T-helper 9 cell (primary cell): Measurements from ENCODE around the gene CCM2L.
"Not testable (repeated sequence)": the region's sequence is repeated elsewhere in the genome, so short reads cannot be mapped to it uniquely, and the experiment has no call there.

ENCODE experiments used
- DNase-seq: peaks from one replicate; pipeline ENCODE4 v3.0.0-alpha.2; 2020

The CCM2L gene

DNA sequence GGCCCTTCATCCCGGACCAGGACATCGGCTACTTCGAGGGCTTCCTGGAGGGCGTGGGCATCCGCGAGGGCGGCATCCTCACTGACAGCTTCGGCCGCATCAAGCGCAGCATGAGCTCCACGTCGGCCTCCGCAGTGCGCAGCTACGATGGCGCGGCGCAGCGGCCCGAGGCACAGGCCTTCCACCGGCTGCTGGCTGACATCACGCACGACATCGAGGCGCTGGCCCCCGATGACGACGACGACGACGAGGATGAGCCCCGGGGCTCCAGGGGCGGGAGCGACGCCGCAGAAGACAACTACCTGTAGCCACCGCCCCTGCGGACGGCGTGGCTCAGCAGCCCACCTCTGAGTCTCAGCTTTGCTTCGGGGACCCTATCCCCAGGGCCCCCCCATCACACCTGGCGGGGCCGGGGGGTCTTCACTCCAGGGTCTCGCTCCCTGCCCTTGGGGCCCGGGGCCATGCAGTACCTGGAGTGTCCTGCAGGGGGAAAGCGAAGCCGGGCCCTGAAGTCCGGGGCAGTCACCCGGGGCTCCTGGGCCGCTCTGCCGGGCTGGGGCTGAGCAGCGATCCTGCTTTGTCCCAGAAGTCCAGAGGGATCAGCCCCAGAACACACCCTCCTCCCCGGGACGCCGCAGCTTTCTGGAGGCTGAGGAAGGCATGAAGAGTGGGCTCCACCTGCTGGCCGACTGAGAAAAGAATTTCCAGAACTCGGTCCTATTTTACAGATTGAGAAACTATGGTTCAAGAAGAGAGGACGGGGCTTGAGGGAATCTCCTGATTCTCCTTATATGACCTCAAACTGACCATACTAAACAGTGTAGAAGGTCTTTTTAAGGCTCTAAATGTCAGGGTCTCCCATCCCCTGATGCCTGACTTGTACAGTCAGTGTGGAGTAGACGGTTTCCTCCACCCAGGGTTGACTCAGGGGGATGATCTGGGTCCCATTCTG is 21.0 kb downstream of the CCM2L start:
- DNase-seq, result peak; percentile 55

DNA sequence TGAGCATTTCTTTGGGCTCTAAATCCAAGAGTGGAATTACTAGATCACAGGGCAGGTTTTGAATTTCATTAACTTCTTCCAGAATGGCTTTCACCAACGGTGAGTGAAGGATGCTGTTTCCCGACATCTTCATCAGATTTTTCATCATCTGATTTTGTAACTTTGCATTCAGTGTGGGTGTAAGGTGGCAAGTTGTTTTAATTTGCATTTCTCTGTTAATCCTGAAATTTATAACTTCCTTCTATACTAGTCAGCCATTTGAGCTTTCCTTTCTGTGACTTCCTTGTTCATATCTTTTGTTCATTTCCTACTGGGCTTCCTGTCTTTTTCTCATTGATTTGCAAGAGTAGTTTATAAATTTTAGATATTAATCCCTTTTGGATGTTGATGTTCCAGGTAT is 23.1 kb downstream of the CCM2L start:
- no peak for DNase-seq

DNA sequence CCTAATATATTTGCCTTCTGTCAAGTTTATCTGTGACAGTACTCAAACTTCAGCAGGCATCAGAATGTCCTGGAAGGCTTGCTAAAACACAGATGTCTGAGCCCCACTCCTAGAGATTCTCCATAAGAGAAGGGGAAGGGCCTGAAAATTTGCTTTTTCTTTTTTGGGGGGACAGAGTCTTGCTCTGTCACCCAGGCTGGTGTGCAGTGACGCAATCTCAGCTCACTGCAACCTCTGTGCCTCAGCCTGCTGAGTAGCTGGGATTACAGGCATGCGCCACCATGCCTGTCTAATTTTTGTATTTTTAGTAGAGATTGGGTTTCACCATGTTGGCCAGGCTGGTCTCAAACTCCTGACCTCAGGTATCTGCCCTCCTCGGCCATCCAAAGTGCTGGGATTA is 23.5 kb downstream of the CCM2L start:
- not testable (repeated sequence) for DNase-seq

DNA sequence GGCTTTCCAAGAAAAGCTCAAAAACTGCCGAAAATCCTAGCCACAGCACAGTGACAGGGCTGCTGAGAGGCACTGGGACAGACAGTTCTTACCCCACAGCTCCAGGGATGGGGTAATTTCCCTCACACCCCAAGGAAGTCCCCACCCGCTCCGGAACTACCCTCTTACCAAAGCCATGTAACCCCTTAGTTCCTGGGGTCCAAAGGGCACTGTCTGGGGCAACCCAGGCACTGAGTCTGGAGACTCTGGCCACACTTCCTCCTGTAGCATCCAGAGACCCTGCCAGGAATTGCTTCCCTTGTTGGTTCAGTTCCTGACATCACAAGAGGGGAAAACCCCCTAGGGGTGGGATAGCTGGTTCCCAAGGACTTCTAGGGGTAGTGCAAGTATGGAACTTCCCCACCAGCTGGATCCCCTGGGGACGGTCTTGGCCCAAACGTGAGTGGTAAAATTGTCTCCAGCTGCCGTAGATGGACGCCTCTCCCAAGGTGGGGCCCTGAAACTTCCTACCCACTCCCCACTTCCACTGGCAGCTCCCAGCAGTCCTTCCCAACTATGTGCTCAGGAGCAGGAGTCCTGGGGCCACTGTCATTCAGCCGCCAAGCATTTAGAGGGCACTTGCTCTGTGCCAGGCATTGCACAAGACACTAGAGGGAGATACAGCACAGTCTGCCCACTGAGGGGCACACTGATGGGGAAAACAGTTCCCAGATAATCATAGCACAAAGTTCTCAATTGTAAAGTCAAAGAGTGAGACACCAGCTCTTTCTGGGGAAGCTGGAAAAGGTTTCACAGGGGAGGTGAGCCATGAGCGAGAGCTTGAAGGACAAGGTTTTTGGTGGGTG is 24.6 kb downstream of the CCM2L start:
- no peak for DNase-seq

DNA sequence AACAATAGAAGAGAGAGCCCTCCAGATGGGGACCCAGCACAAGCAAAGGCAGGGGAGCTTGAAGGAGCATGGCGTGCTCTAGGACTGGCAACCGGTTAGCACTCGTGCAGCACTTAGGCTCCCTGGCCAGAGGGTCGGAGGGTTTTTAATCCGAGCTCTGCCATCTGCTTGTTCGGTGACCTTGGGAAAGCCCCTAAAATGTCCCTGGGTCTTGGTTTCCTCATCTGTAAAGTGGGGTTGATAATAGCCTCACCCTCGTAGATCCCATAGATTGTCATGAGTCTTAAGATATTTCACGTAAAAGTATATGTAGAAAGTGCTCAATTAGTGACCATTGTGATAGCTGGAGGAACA is 25.2 kb downstream of the CCM2L start:
- no peak for DNase-seq

DNA sequence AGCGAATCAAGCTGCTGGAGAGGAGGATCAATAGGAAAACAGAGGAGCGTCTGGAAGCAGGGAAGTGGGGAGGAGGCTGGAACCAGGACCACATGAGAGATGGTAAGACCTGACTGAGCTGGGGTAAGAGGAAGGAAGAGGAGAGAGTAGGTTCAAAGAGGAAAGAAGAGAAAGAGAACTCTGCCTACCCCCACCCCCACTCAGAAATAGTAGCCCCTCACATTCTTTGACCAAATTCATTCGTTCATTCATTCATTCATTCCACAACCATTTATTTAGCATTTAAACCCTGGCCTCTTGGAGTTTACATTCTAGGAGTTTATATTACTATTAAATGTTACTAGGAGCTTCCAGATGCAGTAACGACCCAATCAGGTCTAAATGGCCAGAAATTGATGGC is 26.0 kb downstream of the CCM2L start:
- DNase-seq, result no peak

DNA sequence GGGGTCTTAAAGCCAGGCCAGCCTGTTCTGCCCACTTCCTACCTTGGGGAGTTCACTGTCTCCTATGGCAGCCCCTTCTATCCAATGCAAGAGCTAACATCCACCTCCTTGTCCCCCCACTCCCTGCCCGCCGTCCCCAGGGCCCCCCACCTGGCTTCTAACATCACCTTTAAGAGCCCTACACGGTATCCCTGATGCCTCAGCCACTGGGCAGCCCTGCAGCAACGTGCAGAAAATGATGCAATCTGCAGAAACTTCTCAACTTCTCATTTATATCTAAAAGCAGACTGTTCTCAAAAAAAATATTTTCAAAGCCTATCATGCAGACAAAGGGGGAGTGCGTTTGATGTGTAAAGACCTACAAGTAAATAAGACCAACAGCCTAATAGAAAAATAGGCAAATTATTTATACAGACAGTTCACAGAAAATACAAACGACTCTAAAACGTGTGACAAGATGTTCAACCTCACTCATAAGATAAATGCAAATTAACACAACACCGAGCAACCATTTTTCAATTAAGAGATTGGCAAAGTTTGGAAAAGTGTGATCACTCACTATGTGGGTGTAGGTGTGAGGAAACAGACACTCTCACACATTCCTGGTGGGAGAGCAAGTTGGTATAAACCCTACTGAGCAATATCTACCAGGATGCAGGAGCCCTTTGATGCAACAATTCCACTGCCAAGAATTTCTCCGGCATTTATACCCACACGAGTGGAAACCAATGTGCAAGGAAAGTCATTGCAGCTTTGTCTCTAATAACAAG is 26.7 kb downstream of the CCM2L start:
- DNase-seq, result no peak

DNA sequence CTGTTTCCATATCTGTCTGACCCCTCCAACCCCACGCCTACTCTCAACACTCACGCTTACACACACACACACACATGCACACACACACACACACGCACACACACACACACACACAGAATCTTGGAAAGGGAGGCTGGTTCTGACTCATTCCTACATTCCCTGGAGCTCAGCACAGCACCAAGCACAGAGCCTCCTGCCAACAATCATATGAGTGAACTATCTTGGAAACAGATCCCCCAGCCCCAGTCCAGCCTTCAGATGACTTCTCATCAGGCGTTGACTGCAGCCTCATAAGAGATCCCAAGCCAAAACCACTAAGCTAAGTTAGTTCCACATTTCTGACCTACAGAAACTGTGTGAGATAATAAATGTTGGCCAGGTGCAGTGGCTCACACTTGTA is 27.7 kb downstream of the CCM2L start:
- DNase-seq, result no peak

DNA sequence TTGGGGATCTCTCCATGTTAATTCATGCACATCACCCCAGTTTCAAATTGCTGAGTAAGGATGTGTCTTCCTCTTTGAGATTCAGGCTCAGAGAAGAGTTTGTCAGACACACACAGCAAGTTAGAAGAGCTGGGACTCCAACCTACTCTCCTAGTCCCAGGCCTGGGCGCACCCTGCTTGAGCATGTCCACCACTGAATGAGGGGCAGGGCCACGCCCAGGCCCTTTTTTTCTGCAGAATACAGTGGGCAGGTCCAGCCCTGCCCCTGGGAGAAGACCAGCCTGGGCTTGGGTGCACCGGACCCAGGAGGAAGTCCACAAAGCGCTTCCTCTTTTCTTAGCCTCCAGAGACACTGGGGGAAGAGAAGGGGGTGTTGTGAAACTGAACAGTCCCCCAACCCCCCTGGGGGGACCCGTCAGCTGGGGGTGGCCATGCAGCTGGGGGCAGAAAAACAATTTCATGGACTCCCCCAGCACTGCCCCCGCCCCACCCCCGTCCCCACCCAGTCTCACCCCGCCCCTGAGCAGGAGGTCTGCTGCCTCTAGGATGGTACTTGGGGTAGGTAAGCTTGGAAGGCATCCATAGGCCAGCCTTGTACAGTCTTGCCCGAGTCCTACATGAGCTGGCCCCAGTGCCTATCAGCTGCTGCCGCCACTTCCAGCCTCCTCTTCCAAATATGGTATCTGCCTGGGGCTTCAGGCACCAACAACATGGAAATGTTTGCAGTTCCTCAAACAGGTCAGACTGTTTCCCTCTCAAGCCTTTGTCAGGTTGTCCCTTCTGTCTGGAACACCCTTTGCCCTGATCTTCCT is 30.1 kb downstream of the CCM2L start:
- DNase-seq, result no peak

DNA sequence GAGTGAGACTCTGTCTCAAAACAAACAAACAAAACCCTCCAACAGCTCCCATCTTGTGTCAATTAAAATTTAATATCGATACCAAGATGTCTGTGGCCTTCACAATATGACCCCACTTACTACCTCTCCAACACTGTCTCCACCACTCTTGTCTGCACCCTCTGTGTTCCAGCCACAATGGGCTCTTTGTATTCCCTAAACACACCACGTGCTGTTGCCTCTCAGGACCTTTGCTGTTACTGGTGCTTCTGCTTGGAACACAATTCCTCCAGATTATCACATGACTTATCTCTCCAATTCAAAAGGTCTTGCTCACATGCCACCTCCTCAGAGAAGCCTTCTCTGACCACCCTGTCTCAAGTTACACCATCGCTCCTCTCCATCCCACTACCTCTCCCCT is 35.8 kb downstream of the CCM2L start:
- DNase-seq, result no peak

DNA sequence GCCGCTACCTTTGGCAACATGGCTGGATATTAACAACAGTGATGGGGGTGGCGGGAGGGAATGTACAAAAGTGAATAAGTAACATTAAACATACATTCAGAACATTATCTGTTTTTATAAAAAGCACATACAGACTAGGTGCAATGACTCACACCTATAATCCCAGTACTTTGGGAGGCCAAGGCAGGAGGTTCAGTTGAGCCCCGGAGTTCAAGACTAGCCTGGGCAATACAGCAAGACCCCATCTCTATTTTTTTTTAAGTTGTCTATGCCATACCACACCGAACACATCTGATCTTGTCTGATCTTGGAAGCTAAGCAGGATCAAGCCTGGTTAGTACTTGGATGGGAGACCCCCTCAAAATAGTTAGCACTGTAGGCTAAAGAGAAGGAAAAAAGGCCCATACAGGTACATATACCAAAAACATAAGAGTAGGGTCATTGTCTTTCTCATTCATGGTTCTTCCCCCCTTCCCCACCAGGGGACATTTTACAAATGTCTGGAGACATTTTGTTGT is 40.1 kb downstream of the CCM2L start:
- no peak for DNase-seq

DNA sequence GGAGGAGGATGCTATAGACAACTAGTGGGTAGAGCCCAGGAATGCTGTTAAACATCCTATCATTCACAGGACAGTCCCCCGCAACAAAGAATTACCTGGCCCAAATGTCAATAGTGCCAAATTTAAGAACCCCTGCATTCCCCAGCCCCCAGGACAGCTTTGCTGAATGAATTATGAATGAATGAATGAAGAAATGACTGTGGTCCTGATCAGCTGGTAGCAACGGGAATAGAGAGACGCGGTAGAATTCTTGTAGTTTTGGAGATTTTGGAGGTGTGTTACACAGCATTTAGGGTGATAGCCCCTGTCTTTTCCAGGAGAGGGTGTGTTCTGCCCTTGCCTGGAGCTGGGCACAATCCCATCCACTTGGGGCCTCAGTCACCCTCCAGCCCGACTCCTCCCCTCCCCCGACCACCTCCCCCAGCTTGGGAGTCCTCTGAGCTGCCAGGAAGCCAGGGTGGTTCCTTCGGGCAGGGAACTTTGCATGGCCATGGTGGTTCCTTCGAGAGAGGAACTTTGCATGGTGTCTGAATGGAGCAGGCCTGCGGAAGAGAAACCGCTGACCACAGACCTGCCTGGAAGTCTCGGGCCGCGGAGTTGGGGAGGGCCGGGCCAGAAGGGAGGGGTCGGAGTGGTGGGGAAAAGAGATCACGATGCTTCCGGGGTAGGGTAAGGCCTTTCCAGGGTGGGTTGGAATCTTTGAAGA is 40.8 kb downstream of the CCM2L start:
- DNase-seq, result no peak

DNA sequence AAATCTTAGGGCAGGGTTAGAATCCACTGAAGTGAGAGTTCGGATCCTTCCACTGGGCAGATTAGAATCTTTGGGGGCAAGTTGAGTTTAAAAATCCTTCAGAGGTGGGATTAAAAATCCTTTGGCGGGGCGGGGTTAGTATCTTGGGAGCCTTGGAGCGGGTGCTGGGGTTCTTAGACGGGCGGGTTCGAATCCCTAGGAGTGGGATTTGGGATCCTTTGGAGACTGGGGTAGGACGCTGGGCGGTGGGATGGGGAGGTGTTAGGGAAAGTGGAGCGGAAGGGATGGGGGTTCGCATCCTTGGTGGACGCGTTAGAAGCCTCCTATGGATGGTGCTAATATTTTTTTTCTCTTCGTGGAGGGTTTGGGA is 41.5 kb downstream of the CCM2L start:
- DNase-seq, result no peak

DNA sequence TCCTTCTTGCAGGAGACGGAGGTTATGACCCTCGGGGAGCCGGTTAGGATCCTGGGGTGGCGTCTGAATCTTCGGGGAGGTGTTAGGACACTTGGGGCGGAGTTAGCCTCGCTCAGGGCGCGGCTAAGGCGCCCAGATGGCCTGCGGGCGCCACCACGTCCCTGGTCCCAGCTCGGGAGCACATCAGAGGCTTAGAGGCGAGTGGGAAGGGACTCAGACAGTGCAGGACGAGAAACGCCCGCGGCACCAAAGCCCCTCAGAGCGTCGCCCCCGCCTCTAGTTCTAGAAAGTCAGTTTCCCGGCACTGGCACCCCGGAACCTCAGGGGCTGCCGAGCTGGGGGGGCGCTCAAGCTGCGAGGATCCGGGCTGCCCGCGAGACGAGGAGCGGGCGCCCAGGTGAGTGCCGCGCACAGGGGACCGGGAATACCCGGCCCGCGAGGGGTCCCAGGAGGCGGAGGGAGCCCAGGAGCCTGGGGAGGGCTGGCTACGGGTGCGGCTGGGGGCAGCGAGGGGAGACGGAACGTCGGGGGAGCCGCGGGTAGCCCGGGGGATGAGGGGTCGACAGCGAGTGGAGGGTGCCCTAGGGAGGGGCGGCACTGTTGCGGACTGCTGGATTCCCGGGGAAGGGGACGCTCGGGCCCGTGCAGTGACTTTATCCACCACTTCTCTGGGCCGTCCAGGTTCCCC is 42.0 kb downstream of the CCM2L start, which contains the start of gene HCK:
Gene HCK (plus strand): TSS at position 153 of the 688 bp plus-strand sequence.
- DNase-seq, result no peak

DNA sequence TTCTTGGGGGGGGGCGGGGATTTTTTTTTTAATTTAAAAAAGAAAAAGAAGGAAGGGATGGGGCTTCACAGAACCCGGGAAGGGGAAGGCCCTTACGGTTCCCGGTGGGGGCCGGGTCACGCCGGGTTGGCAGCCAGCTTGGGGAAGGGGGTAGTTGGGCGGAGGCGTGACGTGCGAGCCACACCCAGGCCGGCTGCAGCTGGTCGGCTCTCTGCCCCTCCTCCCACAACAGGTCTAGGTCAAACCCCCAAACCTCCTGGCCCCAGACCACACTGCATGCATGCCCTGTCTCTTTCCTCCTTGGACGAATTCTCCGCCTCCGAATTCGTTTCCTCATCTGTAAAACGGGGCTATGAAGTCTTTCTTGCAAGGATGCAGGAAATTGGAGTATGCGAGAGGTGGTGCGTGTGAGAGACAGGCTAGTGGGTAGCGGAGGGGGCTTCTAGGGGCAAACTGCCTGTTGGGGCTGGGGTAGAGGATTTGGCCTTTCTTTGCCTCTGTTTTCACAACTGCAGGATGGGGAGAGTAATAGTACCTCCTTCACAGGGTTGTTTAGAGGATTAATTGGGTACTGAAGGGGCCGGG is 42.6 kb downstream of the CCM2L start:
- DNase-seq, result no peak

DNA sequence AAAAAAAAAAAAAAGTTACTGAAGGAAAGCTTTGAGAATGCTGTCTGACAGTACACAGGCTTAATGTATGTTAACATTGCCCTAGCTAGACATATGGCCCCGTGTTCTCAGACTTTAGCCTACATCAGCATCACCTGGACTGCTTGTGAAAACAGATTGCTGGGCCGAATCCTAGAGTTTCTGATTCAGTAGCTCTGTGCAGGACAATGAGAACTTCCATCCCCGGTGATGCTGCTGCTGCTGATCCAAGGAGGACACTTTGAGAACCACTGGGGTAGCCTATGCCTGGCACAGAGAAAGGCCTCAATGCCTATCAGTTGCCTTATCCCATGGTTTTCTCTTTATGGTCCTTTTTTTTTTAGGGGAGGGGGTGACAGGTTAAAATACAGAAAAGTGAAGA is 43.4 kb downstream of the CCM2L start:
- DNase-seq, result no peak

DNA sequence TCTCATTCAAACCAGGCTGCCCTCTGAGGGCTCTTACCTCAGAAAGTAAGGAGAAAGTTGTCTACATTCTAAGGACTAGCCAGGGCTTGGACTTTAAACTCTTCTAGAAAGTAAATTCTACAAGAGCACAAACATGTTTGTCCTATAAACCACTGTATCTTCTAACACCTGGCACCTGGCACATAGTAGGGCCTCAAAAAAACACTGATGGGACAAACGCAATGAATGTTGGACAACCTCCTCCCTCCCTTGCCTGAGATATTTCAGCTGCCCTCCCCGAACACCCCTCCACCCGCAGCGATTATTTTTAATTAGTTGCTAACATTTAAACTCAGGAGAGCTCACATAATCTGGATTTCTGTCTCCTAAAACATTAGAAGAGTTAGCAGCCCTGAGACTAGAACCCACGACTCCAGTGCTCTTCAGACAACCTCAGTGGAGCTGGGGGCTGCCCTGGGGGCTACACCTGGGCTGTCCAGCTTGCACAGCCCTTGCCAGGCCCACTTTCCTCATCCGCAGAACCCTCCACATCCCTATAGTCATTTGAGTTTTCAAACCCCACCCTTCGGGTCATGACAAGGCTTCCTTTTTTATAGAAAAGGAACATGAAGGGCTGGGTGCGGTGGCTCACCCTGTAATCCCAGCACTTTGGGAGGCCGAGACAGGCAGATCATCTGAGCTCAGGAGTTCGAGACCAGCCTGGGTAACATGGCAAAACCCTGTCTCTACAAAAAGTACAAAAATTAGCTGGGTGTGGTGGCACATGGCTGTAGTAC is 46.7 kb downstream of the CCM2L start:
- no peak for DNase-seq

DNA sequence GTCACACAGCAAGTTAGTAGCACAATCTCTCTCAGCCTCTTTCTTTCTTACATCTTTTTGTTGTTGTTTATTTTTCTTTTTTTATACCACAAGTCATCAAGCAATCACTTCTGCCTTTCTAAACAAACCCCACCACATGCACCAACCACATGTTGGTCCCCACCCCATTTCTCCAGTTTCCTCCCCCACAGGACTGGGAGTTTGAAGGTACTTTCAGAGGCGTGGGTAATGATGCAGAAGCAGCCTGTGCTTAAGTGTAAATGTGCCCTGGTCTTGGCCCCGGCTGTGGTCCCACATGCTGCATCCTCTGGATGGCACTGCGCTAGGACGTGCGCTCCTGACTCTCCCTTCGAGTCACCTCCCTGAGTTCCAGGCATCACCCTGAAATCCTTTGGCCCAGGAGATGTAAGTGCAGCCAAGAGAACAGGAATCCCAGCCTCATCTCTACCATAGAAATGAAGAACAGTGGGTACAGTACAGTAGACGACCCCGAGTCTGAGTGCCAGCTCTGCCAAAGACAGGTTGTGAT is 47.5 kb downstream of the CCM2L start:
- DNase-seq, result no peak

DNA sequence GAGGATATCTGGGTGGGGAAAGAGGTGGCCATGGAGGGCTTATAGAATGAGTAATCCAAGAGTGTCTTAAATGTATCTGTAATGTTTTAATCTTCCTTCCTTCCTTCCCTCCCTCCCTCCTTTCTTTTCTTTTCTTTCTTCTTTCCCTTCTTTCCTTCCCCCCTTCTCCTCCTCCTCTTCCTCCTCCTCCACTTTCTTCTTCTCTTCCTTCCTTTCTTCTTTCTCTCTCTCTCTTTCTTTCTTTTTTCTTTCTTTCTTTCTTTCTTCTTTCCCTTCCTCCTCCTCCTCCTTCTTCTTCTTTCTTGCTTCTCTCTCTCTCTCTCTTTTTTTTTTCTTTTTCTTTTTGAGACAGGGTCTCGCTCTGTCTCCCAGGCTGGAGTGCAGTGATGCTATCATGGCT is 49.0 kb downstream of the CCM2L start:
- no peak for DNase-seq
